ENCODE measurements around the gene MISP3.

DNA sequence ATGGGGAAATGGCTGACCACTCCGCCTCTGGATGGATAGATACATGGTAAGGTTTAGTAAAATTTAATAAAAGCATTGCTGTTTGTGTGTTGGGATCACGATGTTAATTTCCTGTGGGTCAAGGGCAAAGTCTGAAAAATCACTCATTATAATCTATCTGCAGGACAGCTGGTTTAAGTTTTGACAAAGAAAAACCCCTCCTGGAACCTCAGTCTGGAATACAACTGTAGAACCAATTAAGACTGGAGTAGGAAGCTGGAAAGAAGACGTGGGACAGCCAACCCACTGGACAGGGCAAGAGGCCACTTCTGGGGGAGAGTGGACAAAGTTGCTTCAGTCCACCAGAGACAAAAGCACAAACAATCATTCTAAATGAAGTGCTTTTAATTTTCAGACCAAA lies 46.6 kb downstream of the MISP3 start:
- TF ChIP-seq, protein P1, sequence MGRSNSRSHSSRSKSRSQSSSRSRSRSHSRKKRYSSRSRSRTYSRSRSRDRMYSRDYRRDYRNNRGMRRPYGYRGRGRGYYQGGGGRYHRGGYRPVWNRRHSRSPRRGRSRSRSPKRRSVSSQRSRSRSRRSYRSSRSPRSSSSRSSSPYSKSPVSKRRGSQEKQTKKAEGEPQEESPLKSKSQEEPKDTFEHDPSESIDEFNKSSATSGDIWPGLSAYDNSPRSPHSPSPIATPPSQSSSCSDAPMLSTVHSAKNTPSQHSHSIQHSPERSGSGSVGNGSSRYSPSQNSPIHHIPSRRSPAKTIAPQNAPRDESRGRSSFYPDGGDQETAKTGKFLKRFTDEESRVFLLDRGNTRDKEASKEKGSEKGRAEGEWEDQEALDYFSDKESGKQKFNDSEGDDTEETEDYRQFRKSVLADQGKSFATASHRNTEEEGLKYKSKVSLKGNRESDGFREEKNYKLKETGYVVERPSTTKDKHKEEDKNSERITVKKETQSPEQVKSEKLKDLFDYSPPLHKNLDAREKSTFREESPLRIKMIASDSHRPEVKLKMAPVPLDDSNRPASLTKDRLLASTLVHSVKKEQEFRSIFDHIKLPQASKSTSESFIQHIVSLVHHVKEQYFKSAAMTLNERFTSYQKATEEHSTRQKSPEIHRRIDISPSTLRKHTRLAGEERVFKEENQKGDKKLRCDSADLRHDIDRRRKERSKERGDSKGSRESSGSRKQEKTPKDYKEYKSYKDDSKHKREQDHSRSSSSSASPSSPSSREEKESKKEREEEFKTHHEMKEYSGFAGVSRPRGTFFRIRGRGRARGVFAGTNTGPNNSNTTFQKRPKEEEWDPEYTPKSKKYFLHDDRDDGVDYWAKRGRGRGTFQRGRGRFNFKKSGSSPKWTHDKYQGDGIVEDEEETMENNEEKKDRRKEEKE (IDR thresholded peaks at IDR 0.05; ENCODE audit: borderline replicate concordance in 1 of 2, control insufficient read depth in 1 of 2, low read depth in 2 of 2, low read length in 1 of 2) = no peak
- TF ChIP-seq ZNF239 (CRISPR knock-in tag; IDR thresholded peaks at IDR 0.05) (no peak), ZNF764 (CRISPR knock-in tag; IDR thresholded peaks at IDR 0.05; ENCODE audit: low read depth) (no peak), POLR2AphosphoS5 (IDR thresholded peaks at IDR 0.05; ENCODE audit: control insufficient read depth, insufficient read depth, low read depth, low read length) (no peak), ZFP36 (IDR thresholded peaks at IDR 0.05; ENCODE audit: low read depth, low read length, partially characterized antibody) (no peak), ZC3H11A (IDR thresholded peaks at IDR 0.05; ENCODE audit: low read depth, low read length) (no peak), MYC (IDR thresholded peaks at IDR 0.05; ENCODE audit: low read depth, low read length) (no peak), MYC (CRISPR knock-in tag; IDR thresholded peaks at IDR 0.05; ENCODE audit: borderline replicate concordance, low read depth) (no peak)
- TF ChIP-seq, protein P2, sequence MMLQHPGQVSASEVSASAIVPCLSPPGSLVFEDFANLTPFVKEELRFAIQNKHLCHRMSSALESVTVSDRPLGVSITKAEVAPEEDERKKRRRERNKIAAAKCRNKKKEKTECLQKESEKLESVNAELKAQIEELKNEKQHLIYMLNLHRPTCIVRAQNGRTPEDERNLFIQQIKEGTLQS (IDR thresholded peaks at IDR 0.05) = no peak
- TF ChIP-seq, protein P2 (CRISPR knock-in tag; conservative IDR thresholded peaks at IDR 0.05) = no peak
- TF ChIP-seq, protein P3, sequence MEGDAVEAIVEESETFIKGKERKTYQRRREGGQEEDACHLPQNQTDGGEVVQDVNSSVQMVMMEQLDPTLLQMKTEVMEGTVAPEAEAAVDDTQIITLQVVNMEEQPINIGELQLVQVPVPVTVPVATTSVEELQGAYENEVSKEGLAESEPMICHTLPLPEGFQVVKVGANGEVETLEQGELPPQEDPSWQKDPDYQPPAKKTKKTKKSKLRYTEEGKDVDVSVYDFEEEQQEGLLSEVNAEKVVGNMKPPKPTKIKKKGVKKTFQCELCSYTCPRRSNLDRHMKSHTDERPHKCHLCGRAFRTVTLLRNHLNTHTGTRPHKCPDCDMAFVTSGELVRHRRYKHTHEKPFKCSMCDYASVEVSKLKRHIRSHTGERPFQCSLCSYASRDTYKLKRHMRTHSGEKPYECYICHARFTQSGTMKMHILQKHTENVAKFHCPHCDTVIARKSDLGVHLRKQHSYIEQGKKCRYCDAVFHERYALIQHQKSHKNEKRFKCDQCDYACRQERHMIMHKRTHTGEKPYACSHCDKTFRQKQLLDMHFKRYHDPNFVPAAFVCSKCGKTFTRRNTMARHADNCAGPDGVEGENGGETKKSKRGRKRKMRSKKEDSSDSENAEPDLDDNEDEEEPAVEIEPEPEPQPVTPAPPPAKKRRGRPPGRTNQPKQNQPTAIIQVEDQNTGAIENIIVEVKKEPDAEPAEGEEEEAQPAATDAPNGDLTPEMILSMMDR (IDR thresholded peaks at IDR 0.05 in 2 of 3, conservative IDR thresholded peaks at IDR 0.05 in 1 of 3; ENCODE audit: insufficient read depth in 2 of 3, low read depth in 1 of 3, low read length in 3 of 3) = no peak
- TF ChIP-seq, protein P4, sequence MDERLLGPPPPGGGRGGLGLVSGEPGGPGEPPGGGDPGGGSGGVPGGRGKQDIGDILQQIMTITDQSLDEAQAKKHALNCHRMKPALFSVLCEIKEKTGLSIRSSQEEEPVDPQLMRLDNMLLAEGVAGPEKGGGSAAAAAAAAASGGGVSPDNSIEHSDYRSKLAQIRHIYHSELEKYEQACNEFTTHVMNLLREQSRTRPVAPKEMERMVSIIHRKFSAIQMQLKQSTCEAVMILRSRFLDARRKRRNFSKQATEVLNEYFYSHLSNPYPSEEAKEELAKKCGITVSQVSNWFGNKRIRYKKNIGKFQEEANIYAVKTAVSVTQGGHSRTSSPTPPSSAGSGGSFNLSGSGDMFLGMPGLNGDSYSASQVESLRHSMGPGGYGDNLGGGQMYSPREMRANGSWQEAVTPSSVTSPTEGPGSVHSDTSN (CRISPR knock-in tag; IDR thresholded peaks at IDR 0.05; ENCODE audit: low read depth) = no peak
- TF ChIP-seq, protein P4 (tag; conservative IDR thresholded peaks at IDR 0.05; ENCODE audit: low read depth) = no peak
- TF ChIP-seq, protein P5, sequence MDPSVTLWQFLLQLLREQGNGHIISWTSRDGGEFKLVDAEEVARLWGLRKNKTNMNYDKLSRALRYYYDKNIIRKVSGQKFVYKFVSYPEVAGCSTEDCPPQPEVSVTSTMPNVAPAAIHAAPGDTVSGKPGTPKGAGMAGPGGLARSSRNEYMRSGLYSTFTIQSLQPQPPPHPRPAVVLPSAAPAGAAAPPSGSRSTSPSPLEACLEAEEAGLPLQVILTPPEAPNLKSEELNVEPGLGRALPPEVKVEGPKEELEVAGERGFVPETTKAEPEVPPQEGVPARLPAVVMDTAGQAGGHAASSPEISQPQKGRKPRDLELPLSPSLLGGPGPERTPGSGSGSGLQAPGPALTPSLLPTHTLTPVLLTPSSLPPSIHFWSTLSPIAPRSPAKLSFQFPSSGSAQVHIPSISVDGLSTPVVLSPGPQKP (CRISPR knock-in tag; IDR thresholded peaks at IDR 0.05) = no peak
